Endothelial cell of umbilical vein (primary cell): Measurements from ENCODE around the gene PTPRT. TPM values are rescaled to one million over a fixed set of nuclear protein-coding genes. Genes with fewer than 3 reads are reported as not detected.

Source experiments
- BruUV-seq: library from RNA; stranded (reverse); fragments of 400-500 nt; replicated peaks from 2 replicates; lab custom pipeline; 2021; lab: Mats Ljungman, UMichigan
- CTCF ChIA-PET: fragments of 300-600, 350-600 bp; sonication (Branson Sonifier 250); formaldehyde crosslinking; loops from one replicate; lab custom pipeline; 2021; ENCODE audit warnings: antibody characterized with exemption, inconsistent platforms; lab: Charles Lee
- POLR2A ChIA-PET: fragments of 300-600, 350-600 bp; sonication (Branson Sonifier 250); formaldehyde crosslinking; loops from one replicate; lab custom pipeline; 2021; ENCODE audit warnings: antibody characterized with exemption, inconsistent platforms; lab: Charles Lee
- DNase-seq: peaks from one replicate; pipeline ENCODE4 v3.0.0-alpha.2; 2011; ENCODE audit warnings: low read depth, low spot score
- FAIRE-seq: peaks from 2 replicates; lab custom pipeline; 2011; peaks lifted over from hg19 to GRCh38; lab: Jason Lieb, UNC
- H2AFZ ChIP-seq: 2 replicates; pipeline ENCODE4 v1.6.0; 2012; ENCODE audit warnings: low read depth, low read length, control low read depth, inconsistent platforms
- H3K27ac ChIP-seq: 2 replicates; pipeline ENCODE4 v1.5.1; 2011; ENCODE audit warnings: low read depth, mild to moderate bottlenecking, control low read depth, low read length, moderate library complexity; ENCODE audit not compliant: insufficient read depth
- H3K27me3 ChIP-seq, 2 experiments: 2 replicates each; pipeline versions ENCODE4 v1.6.0 to v1.6.1; 2011; ENCODE audit warnings: low read length in 2 of 2, mixed read lengths in 1 of 2; ENCODE audit not compliant: control insufficient read depth in 2 of 2, insufficient read depth in 2 of 2
- H3K36me3 ChIP-seq, 2 experiments: 2 replicates in 1 of 2; 3 replicates in 1 of 2; pipeline ENCODE4 v1.5.1; 2011; ENCODE audit warnings: low read length in 2 of 2, mild to moderate bottlenecking in 1 of 2, moderate library complexity in 1 of 2; ENCODE audit not compliant: control insufficient read depth in 2 of 2, insufficient read depth in 2 of 2; ENCODE audit errors: extremely low read depth in 1 of 2
- H3K4me1 ChIP-seq: 3 replicates; pipeline ENCODE4 v1.5.1; 2011; ENCODE audit warnings: mild to moderate bottlenecking, low read length; ENCODE audit not compliant: control insufficient read depth, insufficient read depth; ENCODE audit errors: extremely low read depth
- H3K4me2 ChIP-seq: 2 replicates; pipeline ENCODE4 v1.6.1; 2011; ENCODE audit warnings: low read length, control low read depth, mixed read lengths; ENCODE audit not compliant: insufficient read depth
- H3K4me3 ChIP-seq, 3 experiments: fragments of 200-600 bp in 1 of 3; sonication (generic), shearing (Covaris generic) in 1 of 3; replicated peaks in 1 of 3; 2 replicates each; pipeline ENCODE4 v1.5.1; 2011 to 2016; ENCODE audit warnings: control low read depth in 3 of 3, low read length in 3 of 3, mild to moderate bottlenecking in 2 of 3, inconsistent platforms in 1 of 3, low read depth in 1 of 3, moderate library complexity in 1 of 3; ENCODE audit not compliant: insufficient read depth in 1 of 3
- H3K79me2 ChIP-seq: 2 replicates; pipeline ENCODE4 v1.6.0; 2012; ENCODE audit warnings: low read length, inconsistent platforms; ENCODE audit not compliant: control insufficient read depth, insufficient read depth
- H3K9ac ChIP-seq: replicated peaks from 2 replicates; pipeline ENCODE3; 2011; ENCODE audit warnings: low read length, control low read depth; ENCODE audit not compliant: insufficient read depth; ENCODE audit errors: extremely low read depth
- H3K9me1 ChIP-seq: replicated peaks from 3 replicates; pipeline ENCODE4 v1.6.0; 2011; ENCODE audit warnings: mild to moderate bottlenecking, low read length; ENCODE audit not compliant: control insufficient read depth, insufficient read depth; ENCODE audit errors: extremely low read depth
- H3K9me3 ChIP-seq: replicated peaks from 2 replicates; pipeline ENCODE4 v1.5.1; 2012; ENCODE audit warnings: low read length, inconsistent platforms; ENCODE audit not compliant: control insufficient read depth, insufficient read depth
- H4K20me1 ChIP-seq: replicated peaks from 2 replicates; pipeline ENCODE3; 2011; ENCODE audit warnings: mild to moderate bottlenecking, low read length; ENCODE audit not compliant: control insufficient read depth, insufficient read depth; ENCODE audit errors: extremely low read depth
- CTCF ChIP-seq, 2 donors: IDR thresholded peaks; 1 replicate in 1 of 2; 2 replicates in 1 of 2; pipeline ENCODE4 v1.5.1; 2011; ENCODE audit warnings: low read length in 2 of 2, mild to moderate bottlenecking in 2 of 2, moderate library complexity in 2 of 2, control low read depth in 1 of 2, inconsistent platforms in 1 of 2, low read depth in 1 of 2; ENCODE audit not compliant: insufficient read depth in 1 of 2; ENCODE audit errors: extremely low read depth in 1 of 2
- EZH2 ChIP-seq: IDR thresholded peaks from 2 replicates; pipeline ENCODE4 v1.6.1; 2012; ENCODE audit warnings: borderline replicate concordance, low read depth, mild to moderate bottlenecking, moderate library complexity, low read length, inconsistent platforms; ENCODE audit not compliant: severe bottlenecking
- FOS ChIP-seq: IDR thresholded peaks from 2 replicates; pipeline ENCODE4 v1.6.1; 2011; ENCODE audit warnings: mild to moderate bottlenecking, low read length, moderate library complexity, borderline replicate concordance; ENCODE audit not compliant: insufficient read depth
- GATA2 ChIP-seq: IDR thresholded peaks from 2 replicates; pipeline ENCODE4 v1.7.0; 2011; ENCODE audit warnings: low read depth, mild to moderate bottlenecking, moderate library complexity, mixed read lengths, low read length; ENCODE audit not compliant: insufficient read length, insufficient read depth
- JUN ChIP-seq: IDR thresholded peaks from 2 replicates; pipeline ENCODE4 v1.6.1; 2011; ENCODE audit warnings: borderline replicate concordance, low read depth; ENCODE audit not compliant: insufficient read length, insufficient read depth
- MAX ChIP-seq: IDR thresholded peaks from 2 replicates; pipeline ENCODE4 v1.6.1; 2011; ENCODE audit not compliant: insufficient read depth, insufficient read length
- MYC ChIP-seq: IDR thresholded peaks from one replicate; pipeline ENCODE4 v1.6.1; 2011; ENCODE audit warnings: mild to moderate bottlenecking, low read depth, low read length
- POLR2A ChIP-seq: IDR thresholded peaks from 2 replicates; pipeline ENCODE4 v1.6.1; 2012; ENCODE audit warnings: low read depth, mild to moderate bottlenecking, control low read depth, low read length
- POLR2AphosphoS5 ChIP-seq: IDR thresholded peaks from 2 replicates; pipeline ENCODE4 v1.6.1; 2012; ENCODE audit warnings: low read depth, mild to moderate bottlenecking, control low read depth, low read length, moderate library complexity; ENCODE audit not compliant: insufficient read depth
- dilution Hi-C: fragments of 300-500 bp; cut with MboI; formaldehyde crosslinking; loops from one replicate; pipeline ENCODE4 v1.15.0; 2019; ENCODE audit warnings: low sequenced_read_pairs; ENCODE audit not compliant: extremely low pct_ligation_motif_present
- intact Hi-C: fragments of 100-400 bp; cut with micrococcal nuclease; formaldehyde crosslinking; loops from one replicate; pipeline ENCODE4 v1.10.0; 2022
- polyA plus RNA-seq, 4 experiments: library from polyadenylated mRNA; depleted of rRNA in 3 of 4; stranded (reverse) in 3 of 4; unstranded in 1 of 4; fragments of >200 nt; gene quantifications; 2 replicates each; pipeline versions ENCODE4 v1.2.1 to v1.2.3, GENCODE V29; 2011 to 2012; ENCODE audit warnings: missing spikeins in 1 of 4
- total RNA-seq: library from RNA; stranded (reverse); gene quantifications from 2 replicates; pipeline ENCODE4 v1.2.3, GENCODE V29; 2021

Gene PTPRT
- total and polyA plus RNA-seq, 2 donors (not counting 3 experiments of a cell fraction or from before 2014, with no cell fraction given) = not detected

GRCh38 chr20:43043887-43044286, 145.8 kb downstream of the PTPRT start:
- FAIRE-seq = no peak
- no peak overlapping the region for H3K4me3 ChIP-seq

More at GRCh38 chr20:43043887-43044286, 145.8 kb downstream of the PTPRT start:
- no peaks in the 10 kb centered on the region for H3K9me1 ChIP-seq
- no peak for DNase-seq
- ChIA-PET CTCF (no interaction called here), POLR2A (no interaction called here)
- no peak overlapping the region for H3K9ac ChIP-seq
- TF ChIP-seq EZH2 = no peak
- no peak for TF ChIP-seq MYC
- no peak for TF ChIP-seq JUN
- no peak for TF ChIP-seq POLR2AphosphoS5
- no peak for TF ChIP-seq CTCF (IDR thresholded peaks at IDR 0.05; ENCODE audit: extremely low read depth in 1 of 2, insufficient read depth in 1 of 2, low read depth in 1 of 2, low read length in 2 of 2)
- TF ChIP-seq MAX = no peak
- no peak for TF ChIP-seq FOS
- TF ChIP-seq GATA2 = no peak
- no peak for TF ChIP-seq POLR2A
- no TSS peak for BruUV-seq
- peaks cover 4% of the 10 kb centered on the region for H3K9me3 ChIP-seq
- dilution Hi-C loops = no loop called here
- no peak overlapping the region for H3K4me2 ChIP-seq
- H3K27ac ChIP-seq = no peak overlapping the region
- H3K79me2 ChIP-seq = no peaks in the 10 kb centered on the region
- no peaks in the 10 kb centered on the region for H4K20me1 ChIP-seq
- H3K4me1 ChIP-seq = no peaks in the 10 kb centered on the region
- no peaks in the 10 kb centered on the region for H3K36me3 ChIP-seq
- no peak overlapping the region for H2AFZ ChIP-seq
- intact Hi-C loops = no loop called here
- H3K27me3 ChIP-seq = no peaks in the 10 kb centered on the region
